ENCODE measurements around the gene SENP2.
A peak's percentile ranks its signal among the peaks of the same experiment; 100 is the strongest.
"Not testable (repeated sequence)": the region's sequence is repeated elsewhere in the genome, so short reads cannot be mapped to it uniquely, and the experiment has no call there.

SENP2 gene

GRCh38 chr3:185647880-185648210, 61.8 kb downstream of the SENP2 start:
- DNase-seq (ENCODE audit: low spot score): no peak

DNA sequence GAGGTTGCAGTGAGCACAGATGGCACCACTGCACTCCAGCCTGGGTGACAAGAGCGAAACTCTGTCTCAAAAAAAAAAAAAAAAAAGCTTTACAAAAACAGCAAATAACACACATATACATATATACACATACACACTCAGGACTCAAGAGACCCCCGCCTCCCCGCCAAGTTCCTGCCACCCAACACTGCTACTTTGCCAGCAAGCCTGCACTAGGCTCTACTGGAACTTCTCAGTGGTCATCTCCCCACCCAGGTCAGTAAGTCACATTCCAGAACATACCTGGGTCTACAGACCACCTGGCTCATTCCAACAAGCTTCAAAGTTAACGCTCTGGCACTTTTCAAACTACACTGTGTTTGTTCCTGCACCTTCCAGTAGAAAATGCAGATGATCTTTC, 62.3 kb downstream of the SENP2 start:
- DNase-seq (ENCODE audit: low spot score): no peak

DNA sequence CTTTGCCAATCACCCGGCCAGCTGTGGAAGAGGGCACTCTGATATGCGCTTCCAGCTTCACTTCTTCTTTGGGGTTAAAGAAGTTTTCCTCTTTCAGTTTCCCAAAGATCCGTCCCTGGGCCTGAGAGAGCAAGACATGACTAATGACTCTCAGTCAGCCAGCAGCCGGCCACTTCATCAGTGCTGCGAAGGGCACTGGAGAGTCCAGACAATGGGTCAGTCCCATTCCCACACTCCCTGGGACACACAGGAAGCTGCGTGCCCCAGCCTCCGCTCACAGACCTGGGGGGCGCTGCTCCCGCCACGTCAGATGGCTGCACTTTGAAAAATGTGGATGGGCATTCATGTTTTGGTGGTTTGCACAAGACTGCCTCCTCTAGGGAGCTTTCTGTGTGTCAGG, 63.3 kb downstream of the SENP2 start:
- no peak for DNase-seq (ENCODE audit: low spot score)

- no peak for DNase-seq (ENCODE audit: low spot score)
Measured at GRCh38 chr3:185651971-185652370, 65.9 kb downstream of the SENP2 start.

DNA sequence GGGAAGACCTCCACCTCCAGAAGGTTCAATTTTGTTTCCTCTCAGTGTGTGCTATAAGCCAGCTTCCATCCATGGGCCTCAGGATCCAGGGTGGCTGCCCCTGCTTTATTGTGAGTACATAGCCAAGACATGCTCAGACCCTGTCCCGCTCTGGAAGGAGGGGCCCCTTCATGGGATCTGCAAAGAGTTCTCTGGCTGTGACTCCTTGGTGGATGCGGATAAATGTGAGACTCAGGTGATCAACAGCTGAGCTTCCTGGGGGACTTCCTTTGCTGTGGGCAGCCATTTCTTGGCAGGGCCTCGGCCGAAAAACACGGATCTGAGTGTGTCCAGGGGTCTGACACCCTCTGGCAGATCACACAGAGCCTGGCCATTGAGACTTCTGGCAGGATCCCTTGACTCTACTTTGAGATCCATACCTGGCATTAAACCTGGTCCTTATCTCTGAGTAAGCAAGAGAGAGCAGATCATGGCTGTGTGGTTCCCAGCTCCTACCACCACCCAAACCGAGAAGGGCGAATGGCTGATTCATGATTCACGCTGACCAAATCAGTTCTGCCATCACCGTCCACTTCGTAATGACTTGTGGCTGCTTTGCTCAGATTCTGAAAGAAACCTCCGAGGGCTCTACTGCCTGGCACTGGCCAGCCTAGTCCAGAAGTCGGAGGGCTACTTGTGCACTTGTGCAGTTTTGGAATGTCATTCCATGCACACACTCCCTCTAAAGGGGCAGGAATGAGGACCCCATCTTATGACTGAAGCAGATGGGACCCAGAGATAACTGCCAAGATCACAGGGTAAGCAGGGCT, 68.1 kb downstream of the SENP2 start:
- DNase-seq (ENCODE audit: low spot score): no peak

DNA sequence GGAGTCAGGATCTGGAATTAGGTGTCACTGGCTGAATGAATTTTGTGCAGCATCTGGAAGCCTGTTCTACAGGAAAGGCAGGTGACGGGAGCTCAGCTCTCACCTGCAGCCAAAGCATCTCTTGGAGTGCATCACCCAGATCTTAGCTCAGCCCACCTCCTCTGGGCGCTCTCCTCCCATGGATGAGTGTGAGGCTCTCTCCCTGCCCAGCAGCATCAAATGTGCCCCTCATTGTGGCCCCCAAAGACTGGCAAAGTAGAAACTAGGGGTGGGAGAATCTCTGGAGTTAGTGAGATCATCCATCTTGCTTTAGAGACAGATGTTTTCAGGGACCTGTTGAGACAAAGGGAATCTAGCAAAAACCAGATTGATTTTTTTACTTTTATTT, 68.7 kb downstream of the SENP2 start:
- DNase-seq (ENCODE audit: low spot score): no peak

GRCh38 chr3:185655426-185656320, 69.6 kb downstream of the SENP2 start:
- no peak for DNase-seq (ENCODE audit: low spot score)

DNA sequence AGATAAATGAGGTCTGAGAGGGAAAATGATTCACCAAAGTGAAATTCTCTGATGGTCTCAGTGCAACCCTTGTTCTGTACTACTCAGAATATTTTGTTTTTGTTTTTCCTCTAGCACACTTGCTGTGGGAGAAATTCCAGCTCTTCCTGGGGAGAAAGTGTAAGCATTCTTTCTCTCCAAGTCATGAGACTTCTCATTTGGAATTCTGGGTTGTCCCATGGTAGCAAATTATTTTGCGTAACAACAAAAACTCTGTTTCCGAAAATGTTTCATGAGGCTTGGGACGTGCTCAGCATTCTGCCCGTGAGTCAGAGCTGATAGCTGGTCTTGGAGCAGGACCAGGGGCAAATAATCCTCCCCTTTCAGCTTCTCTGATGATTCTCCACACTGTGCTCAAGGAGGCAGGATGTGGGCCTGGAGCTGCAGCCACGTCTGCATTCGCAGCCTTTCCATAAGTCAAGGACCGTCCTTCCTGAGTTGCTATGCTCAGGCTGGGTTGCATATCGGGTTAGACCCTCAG, 70.3 kb downstream of the SENP2 start:
- no peak for DNase-seq (ENCODE audit: low spot score)

DNA sequence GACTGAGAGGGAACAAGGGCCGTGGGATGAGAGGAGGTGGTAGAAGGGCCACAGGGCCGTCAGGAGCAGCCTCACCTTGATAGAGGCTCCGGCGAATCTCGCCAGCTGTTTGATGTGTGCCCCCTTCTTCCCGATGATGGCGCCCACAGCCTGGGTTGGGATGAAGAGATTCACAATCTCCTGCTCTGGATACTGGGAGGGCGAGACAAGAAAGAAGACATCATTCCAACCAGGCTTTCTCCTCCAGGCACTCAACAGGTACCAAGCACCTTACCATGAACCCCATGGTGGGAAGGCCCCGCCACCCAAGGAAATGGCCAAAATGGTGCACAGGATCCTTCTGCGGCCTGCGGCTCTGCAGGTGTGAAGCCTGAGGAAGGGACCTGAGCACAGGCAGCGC, 71.1 kb downstream of the SENP2 start:
- DNase-seq (ENCODE audit: low spot score): no peak

GRCh38 chr3:185657691-185658503, 71.8 kb downstream of the SENP2 start:
- no peak for DNase-seq (ENCODE audit: low spot score)

DNA sequence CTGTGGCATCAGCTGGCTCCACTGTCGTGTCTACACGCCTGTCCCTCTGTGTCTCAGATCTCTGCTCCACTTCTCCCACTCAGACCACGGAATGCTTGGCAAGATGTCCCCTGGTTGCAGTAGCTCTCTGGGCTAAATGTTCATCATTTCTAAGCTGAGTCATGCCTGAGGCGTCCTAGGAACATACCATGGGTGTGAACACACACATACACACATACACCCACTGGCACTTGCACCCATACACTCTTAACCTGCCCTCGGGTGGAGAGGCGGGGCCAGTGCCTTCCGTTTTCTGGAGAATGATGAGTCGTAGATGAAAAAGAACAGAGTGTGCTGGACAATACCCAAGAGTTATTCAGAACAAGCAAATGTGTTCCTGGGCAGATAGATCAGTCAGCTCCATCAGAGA, 72.4 kb downstream of the SENP2 start:
- peak; percentile 10 for DNase-seq (ENCODE audit: low spot score)

DNA sequence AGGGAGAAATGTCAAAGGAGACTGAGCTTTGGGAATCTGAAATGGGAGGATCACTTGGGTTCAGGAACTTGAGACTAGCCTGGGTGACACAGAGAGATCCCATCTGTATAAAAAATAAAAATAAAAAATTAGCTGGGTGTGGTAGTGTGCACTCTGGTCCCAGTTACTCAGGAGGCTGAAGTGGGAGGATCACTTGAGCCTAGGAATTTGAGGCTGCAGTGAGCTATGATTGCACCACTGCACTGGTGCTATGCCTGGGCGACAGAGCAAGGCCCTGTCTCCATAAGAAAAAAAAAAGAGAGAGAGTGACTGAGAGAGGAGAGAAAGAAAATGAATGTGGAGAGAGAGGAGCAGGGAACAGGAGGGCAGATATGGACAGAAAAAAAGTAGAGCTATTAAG, 72.8 kb downstream of the SENP2 start:
- no peak for DNase-seq (ENCODE audit: low spot score)

- DNase-seq (ENCODE audit: low spot score): peak; percentile 78
Measured at GRCh38 chr3:185659942-185660921, 74.1 kb downstream of the SENP2 start.

- DNase-seq (ENCODE audit: low spot score): not testable (repeated sequence)
Measured at GRCh38 chr3:185661296-185661695, 75.2 kb downstream of the SENP2 start.

GRCh38 chr3:185661772-185662171, 75.7 kb downstream of the SENP2 start:
- no peak for DNase-seq (ENCODE audit: low spot score)

DNA sequence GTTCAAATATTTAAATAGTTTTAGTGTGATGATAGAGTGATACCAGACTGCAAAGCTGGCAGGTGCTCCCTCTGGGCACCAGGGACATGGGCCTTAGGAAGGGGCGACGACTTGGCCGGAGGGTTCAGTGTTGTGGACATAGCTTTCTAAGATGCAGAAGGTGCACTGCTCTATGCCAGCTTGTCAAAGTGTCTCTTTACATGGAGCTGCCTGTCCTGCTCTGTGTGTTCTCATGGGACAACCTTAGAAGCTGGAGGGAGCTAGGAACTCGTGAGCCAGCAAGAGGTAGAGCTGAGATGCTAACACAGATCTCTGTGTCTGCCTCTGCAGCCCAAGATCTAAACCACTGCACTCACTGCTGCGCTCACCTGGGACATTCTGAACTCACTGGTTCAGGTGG, 77.8 kb downstream of the SENP2 start:
- DNase-seq (ENCODE audit: low spot score): no peak

DNA sequence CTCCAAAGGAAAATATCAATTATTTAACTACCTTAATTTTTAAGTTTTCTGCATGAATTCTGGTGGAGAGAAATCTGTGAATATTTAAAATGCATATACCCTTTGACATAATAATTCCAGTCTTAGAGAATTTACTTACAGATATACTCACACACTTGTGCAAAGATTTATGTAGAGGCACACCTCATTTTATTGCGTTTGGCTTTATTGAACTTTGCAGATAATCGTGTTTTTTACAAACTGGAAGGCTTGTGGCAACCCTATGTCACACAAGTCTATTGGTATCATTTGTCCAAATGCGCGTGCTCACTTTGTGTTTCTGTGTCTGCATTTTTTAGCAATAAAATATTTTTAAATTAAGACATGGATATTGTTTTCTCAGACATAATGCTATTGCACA, 81.5 kb downstream of the SENP2 start:
- DNase-seq (ENCODE audit: low spot score): no peak

- peak; percentile 58 for DNase-seq (ENCODE audit: low spot score)
Measured at GRCh38 chr3:185677146-185677829, 91.2 kb downstream of the SENP2 start.

DNA sequence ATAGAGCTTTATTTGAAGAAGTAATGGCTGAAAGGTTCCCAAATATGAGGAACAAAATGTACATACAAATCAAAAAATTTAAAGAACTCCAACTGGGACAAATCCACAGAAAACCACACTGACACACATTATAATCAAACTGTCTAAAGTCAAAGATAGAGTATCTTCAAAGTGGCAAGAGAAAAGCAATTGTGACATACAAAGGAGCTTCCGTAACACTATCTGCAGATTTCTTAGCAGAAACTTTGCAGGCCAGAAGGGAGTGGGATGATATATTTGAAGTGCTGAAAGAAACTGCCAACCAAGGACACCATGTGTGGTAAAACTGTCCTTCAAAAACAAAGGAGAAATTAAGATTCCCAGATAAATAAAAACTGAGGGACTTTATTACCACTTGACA, 91.9 kb downstream of the SENP2 start:
- no peak for DNase-seq (ENCODE audit: low spot score)

GRCh38 chr3:185680231-185680630, 94.1 kb downstream of the SENP2 start:
- no peak for DNase-seq (ENCODE audit: low spot score)

All from hematopoietic multipotent progenitor cell treated with erythropoietin and hydrocortisone succinate and interleukin-3 and kit ligand, for 15 days (in vitro differentiated cells).